ENCODE results near the gene APPL1.
"Not testable (repeated sequence)": the region's sequence is repeated elsewhere in the genome, so short reads cannot be mapped to it uniquely, and the experiment has no call there.

The APPL1 gene

GRCh38 chr3:57303520-57303919 is 76.0 kb downstream of the APPL1 start:
- not testable (repeated sequence) for H4K8ac ChIP-seq (ENCODE audit: low read depth, low read length); H3K4ac ChIP-seq (ENCODE audit: low read length); H3K14ac ChIP-seq (ENCODE audit: low read length); H3K23ac ChIP-seq (ENCODE audit: low read depth, low read length, poor library complexity); H2BK120ac ChIP-seq (ENCODE audit: low read depth, low read length); H2AFZ ChIP-seq (ENCODE audit: low read length); H4K91ac ChIP-seq (ENCODE audit: low read depth, low read length, poor library complexity); H3K4me1 ChIP-seq (ENCODE audit: control insufficient read depth in 2 of 2, insufficient read depth in 1 of 2, low read depth in 1 of 2, low read length in 2 of 2); H3K36me3 ChIP-seq (replicated peaks in 1 of 2; ENCODE audit: control insufficient read depth in 2 of 2, insufficient read depth in 2 of 2, low read length in 2 of 2); H3K18ac ChIP-seq (ENCODE audit: low read length); H3K4me3 ChIP-seq (ENCODE audit: low read length in 2 of 2); H3K9me3 ChIP-seq (replicated peaks in 1 of 2; ENCODE audit: control insufficient read depth in 2 of 2, insufficient read depth in 1 of 2, low read depth in 1 of 2, low read length in 2 of 2); H2BK5ac ChIP-seq (ENCODE audit: low read length); H3K27me3 ChIP-seq (ENCODE audit: control insufficient read depth in 3 of 3, insufficient read depth in 3 of 3, low read depth in 1 of 3, low read length in 3 of 3); H2BK12ac ChIP-seq (ENCODE audit: low read length); H2BK15ac ChIP-seq (ENCODE audit: low read length); H3K4me2 ChIP-seq (ENCODE audit: insufficient read depth, low read length, poor library complexity, severe bottlenecking); H3K79me1 ChIP-seq (ENCODE audit: low read depth, low read length); H3K9ac ChIP-seq (ENCODE audit: low read depth, low read length, poor library complexity); DNase-seq (ENCODE audit: low spot score); H2AK5ac ChIP-seq (ENCODE audit: low read depth, low read length); H3K27ac ChIP-seq (replicated peaks; ENCODE audit: low read length)
- no CpG with 5 or more reads among the region's 7 CpGs for WGBS, 2 donors (ENCODE audit: extremely low coverage in 2 of 2, insufficient read length in 2 of 2, insufficient replicate concordance in 1 of 2)

GRCh38 chr3:57309769-57310360 is 82.3 kb downstream of the APPL1 start:
- Histone ChIP-seq H3K4me1 (ENCODE audit: control insufficient read depth in 2 of 2, insufficient read depth in 1 of 2, low read depth in 1 of 2, low read length in 2 of 2) (no peaks in the 10 kb centered on the region), H3K4me2 (ENCODE audit: insufficient read depth, low read length, poor library complexity, severe bottlenecking) (no peak overlapping the region), H3K27ac (replicated peaks; ENCODE audit: low read length) (no peak overlapping the region), H3K27me3 (ENCODE audit: control insufficient read depth in 3 of 3, insufficient read depth in 3 of 3, low read depth in 1 of 3, low read length in 3 of 3) (peaks cover 0 to 5% (median 0%) of the 10 kb centered on the region in 3 experiments), H4K8ac (ENCODE audit: low read depth, low read length) (no peak overlapping the region), H3K23ac (ENCODE audit: low read depth, low read length, poor library complexity) (no peak overlapping the region), H2BK15ac (ENCODE audit: low read length) (no peak overlapping the region), H3K4me3 (ENCODE audit: low read length in 2 of 2) (no peak overlapping the region), H3K79me1 (ENCODE audit: low read depth, low read length) (no peaks in the 10 kb centered on the region), H2AFZ (ENCODE audit: low read length) (no peak overlapping the region), H3K9me3 (replicated peaks in 1 of 2; ENCODE audit: control insufficient read depth in 2 of 2, insufficient read depth in 1 of 2, low read depth in 1 of 2, low read length in 2 of 2) (no peaks in the 10 kb centered on the region), H3K9ac (ENCODE audit: low read depth, low read length, poor library complexity) (no peak overlapping the region), H3K4ac (ENCODE audit: low read length) (no peak overlapping the region), H2AK5ac (ENCODE audit: low read depth, low read length) (no peak overlapping the region), H3K18ac (ENCODE audit: low read length) (no peak overlapping the region), H3K36me3 (replicated peaks in 1 of 2; ENCODE audit: control insufficient read depth in 2 of 2, insufficient read depth in 2 of 2, low read length in 2 of 2) (no peaks in the 10 kb centered on the region), H2BK120ac (ENCODE audit: low read depth, low read length) (no peak overlapping the region), H2BK5ac (ENCODE audit: low read length) (no peak overlapping the region), H2BK12ac (ENCODE audit: low read length) (no peak overlapping the region), H3K14ac (ENCODE audit: low read length) (no peak overlapping the region), H4K91ac (ENCODE audit: low read depth, low read length, poor library complexity) (no peak overlapping the region)
- no CpG with 5 or more reads among the region's 3 CpGs for WGBS, 2 donors (ENCODE audit: extremely low coverage in 2 of 2, insufficient read length in 2 of 2, insufficient replicate concordance in 1 of 2)
- no peak for DNase-seq (ENCODE audit: low spot score)

- Histone ChIP-seq H3K4me3 (ENCODE audit: low read length in 2 of 2) (no peak overlapping the region), H4K8ac (ENCODE audit: low read depth, low read length) (no peak overlapping the region), H3K18ac (ENCODE audit: low read length) (no peak overlapping the region), H3K27ac (replicated peaks; ENCODE audit: low read length) (no peak overlapping the region), H3K23ac (ENCODE audit: low read depth, low read length, poor library complexity) (no peak overlapping the region), H3K9me3 (replicated peaks in 1 of 2; ENCODE audit: control insufficient read depth in 2 of 2, insufficient read depth in 1 of 2, low read depth in 1 of 2, low read length in 2 of 2) (peaks cover 0 to 3% of the 10 kb centered on the region in 2 donors), H2BK120ac (ENCODE audit: low read depth, low read length) (no peak overlapping the region), H2AFZ (ENCODE audit: low read length) (no peak overlapping the region), H3K79me1 (ENCODE audit: low read depth, low read length) (no peaks in the 10 kb centered on the region), H3K14ac (ENCODE audit: low read length) (no peak overlapping the region), H2BK15ac (ENCODE audit: low read length) (no peak overlapping the region), H3K4me1 (ENCODE audit: control insufficient read depth in 2 of 2, insufficient read depth in 1 of 2, low read depth in 1 of 2, low read length in 2 of 2) (no peaks in the 10 kb centered on the region), H3K4me2 (ENCODE audit: insufficient read depth, low read length, poor library complexity, severe bottlenecking) (no peak overlapping the region), H3K27me3 (ENCODE audit: control insufficient read depth in 3 of 3, insufficient read depth in 3 of 3, low read depth in 1 of 3, low read length in 3 of 3) (peaks cover 0 to 5% (median 0%) of the 10 kb centered on the region in 3 experiments), H3K4ac (ENCODE audit: low read length) (no peak overlapping the region), H3K9ac (ENCODE audit: low read depth, low read length, poor library complexity) (no peak overlapping the region), H3K36me3 (replicated peaks in 1 of 2; ENCODE audit: control insufficient read depth in 2 of 2, insufficient read depth in 2 of 2, low read length in 2 of 2) (no peaks in the 10 kb centered on the region), H2BK5ac (ENCODE audit: low read length) (no peak overlapping the region), H2AK5ac (ENCODE audit: low read depth, low read length) (no peak overlapping the region), H4K91ac (ENCODE audit: low read depth, low read length, poor library complexity) (no peak overlapping the region), H2BK12ac (ENCODE audit: low read length) (no peak overlapping the region)
- DNase-seq (ENCODE audit: low spot score) = no peak
- WGBS, 2 donors (ENCODE audit: extremely low coverage in 2 of 2, insufficient read length in 2 of 2, insufficient replicate concordance in 1 of 2) = no CpG with 5 or more reads among the region's 3 CpGs
Observed at GRCh38 chr3:57314204-57314603, 86.7 kb downstream of the APPL1 start.
